Heart left ventricle (tissue), 16 donors: Measurements from ENCODE around the gene SLC25A1. TPM values are rescaled to one million over a fixed set of nuclear protein-coding genes. Genes with fewer than 3 reads are reported as not detected.

ENCODE experiments used
- ATAC-seq, 4 donors: fragments of 200-7000 bp; cut with Tn5 transposase; one replicate each; pipeline ENCODE4 v1.9.1; 2020 to 2022; ENCODE audit warnings: moderate library complexity in 4 of 4, mild to moderate bottlenecking in 3 of 4, moderate number of reproducible peaks in 1 of 4
- DNase-seq, 5 donors: peaks; one replicate each; pipeline ENCODE4 v3.0.0-alpha.2; 2020
- H3K27ac ChIP-seq, 12 donors: fragments of 200-600 bp; sonication (generic) in 4 of 12; one replicate each; pipeline versions ENCODE4 v1.5.0 to v1.8.0; 2016 to 2022; ENCODE audit warnings: mild to moderate bottlenecking in 2 of 12
- H3K27me3 ChIP-seq, 9 donors: fragments of 200-600 bp; sonication (generic) in 2 of 9; one replicate each; pipeline versions ENCODE4 v1.5.1 to v1.8.0; 2016 to 2022; ENCODE audit warnings: mild to moderate bottlenecking in 3 of 9
- H3K36me3 ChIP-seq, 9 donors: fragments of 200-600 bp; sonication (generic) in 2 of 9; one replicate each; pipeline versions ENCODE4 v1.5.0 to v1.8.0; 2018 to 2022; ENCODE audit warnings: mild to moderate bottlenecking in 2 of 9
- H3K4me1 ChIP-seq, 12 donors: fragments of 200-600 bp; sonication (generic) in 4 of 12; one replicate each; pipeline versions ENCODE4 v1.5.0 to v1.8.0; 2016 to 2022; ENCODE audit warnings: mild to moderate bottlenecking in 3 of 12
- H3K4me3 ChIP-seq, 12 donors: fragments of 200-600 bp; sonication (generic) in 4 of 12; one replicate each; pipeline versions ENCODE4 v1.5.0 to v1.8.0; 2017 to 2022; ENCODE audit warnings: mild to moderate bottlenecking in 9 of 12, moderate library complexity in 4 of 12
- H3K9me3 ChIP-seq, 12 donors: fragments of 200-600 bp; sonication (generic) in 4 of 12; one replicate each; pipeline versions ENCODE4 v1.5.0 to v1.8.0; 2016 to 2022; ENCODE audit warnings: mild to moderate bottlenecking in 1 of 12
- POLR2A ChIP-seq, 2 donors: fragments of 450-650 bp; IDR thresholded peaks; one replicate each; pipeline ENCODE4 v1.6.1; 2017; ENCODE audit warnings: antibody characterized with exemption in 2 of 2, mild to moderate bottlenecking in 2 of 2, moderate library complexity in 2 of 2
- WGBS, 4 donors: extraction: QIAGEN DNeasy Blood & Tissue Kit in 2 of 4; methylation state at CpG; one replicate each; pipeline versions ENCODE4 v1.1.5 to v1.1.7; 2013 to 2018; 5-methylcytosine and 5-hydroxymethylcytosine counted together
- intact Hi-C, 10 donors: fragments of 100-400 bp; cut with DNase I; formaldehyde crosslinking; loops; one replicate each; pipeline versions ENCODE4 v1.11.1 to v1.14.2; 2022
- polyA plus RNA-seq, 2 donors: library from polyadenylated mRNA; stranded (reverse); fragments of 200-250 nt; gene quantifications; one replicate each; pipeline ENCODE4 v1.2.3, GENCODE V29; 2013
- total RNA-seq, 9 donors: library from RNA; depleted of rRNA in 2 of 9; stranded (reverse); fragments of >200 nt in 2 of 9; fragmentation: NEBNext Ultra II Directional in 3 of 9; extraction: Animal tissue kit (Norgen Biotek cat#: 25700) in 3 of 9; gene quantifications; one replicate each; pipeline versions ENCODE4 v1.1.0 to v1.2.4, GENCODE V29; 2016 to 2023
- TF ChIP-seq, protein P1 (sequence below), 12 donors: fragments of 200-600 bp; sonication (generic) in 4 of 12; IDR thresholded peaks; one replicate each; pipeline versions ENCODE4 v1.5.0 to v1.8.0; 2018 to 2022; ENCODE audit warnings: antibody characterized with exemption in 12 of 12, mild to moderate bottlenecking in 5 of 12
- donor health status: ischemic (EF 13 %, LVEDD 7.1; RV severe dilation, severe dysfunction).
- donor health status: healthy with polysubstance abuse.
- donor health status: DM: no; HTN: yes; CAD: no.
- donor health status: DM: no; HTN: no; CAD: no.
- donor health status: ischemic (EF 25% LVEDD 6.9; RV normal size, moderate dysfunction).
- donor health status: ischemic (EF 25% LVEDD 5.7; RV mildly dilated, moderate dysfunction).
- donor health status: healthy.
- donor health status: DM: yes; HTN: yes; CAD: no.
- donor health status: ischemic (EF 35%, LVEDD 5.7; RV mildly dilated, moderate dysfunction).
- donor health status: nonischemic (EF 11% LVEDD 7.7; RV severe dilation, severe dysfunction).
- donor health status: DM: yes; HTN: yes; CAD: no.
- donor health status: PGD.
- donor health status: ischemic (EF 29% LVEDD 5.4; RV normal size, mild dysfunction).
- donor health status: nonischemic (EF 23%, LVEDD 6.1; RV moderate dilation, normal function).

SLC25A1 gene
- total and polyA plus RNA-seq, 11 donors: 16.1 to 35.8 (median 28.4) TPM

GRCh38 chr22:19223110-19223509 lies 44.6 kb upstream of the SLC25A1 start:
- intact Hi-C loops: loop anchor here in 2 of 10 donors (5.0 kb wide), 2 partner anchors 49 to 81 kb away; partner anchors contain the start of gene ESS2 (in 1 of the 2)
- H3K27me3 ChIP-seq: no peaks in the 10 kb centered on the region
- 90 to 93% (median 91%) methylated on average over 9 of the region's 9 CpGs for WGBS, 4 donors
- ATAC-seq (no peak), DNase-seq (no peak)
- peaks cover 0 to 73% (median 47%) of the 10 kb centered on the region in 9 donors for H3K36me3 ChIP-seq
- no peak overlapping the region for H3K4me3 ChIP-seq
- peaks cover 0 to 17% (median 7%) of the 10 kb centered on the region in 12 donors for H3K4me1 ChIP-seq
- TF ChIP-seq, protein P1, sequence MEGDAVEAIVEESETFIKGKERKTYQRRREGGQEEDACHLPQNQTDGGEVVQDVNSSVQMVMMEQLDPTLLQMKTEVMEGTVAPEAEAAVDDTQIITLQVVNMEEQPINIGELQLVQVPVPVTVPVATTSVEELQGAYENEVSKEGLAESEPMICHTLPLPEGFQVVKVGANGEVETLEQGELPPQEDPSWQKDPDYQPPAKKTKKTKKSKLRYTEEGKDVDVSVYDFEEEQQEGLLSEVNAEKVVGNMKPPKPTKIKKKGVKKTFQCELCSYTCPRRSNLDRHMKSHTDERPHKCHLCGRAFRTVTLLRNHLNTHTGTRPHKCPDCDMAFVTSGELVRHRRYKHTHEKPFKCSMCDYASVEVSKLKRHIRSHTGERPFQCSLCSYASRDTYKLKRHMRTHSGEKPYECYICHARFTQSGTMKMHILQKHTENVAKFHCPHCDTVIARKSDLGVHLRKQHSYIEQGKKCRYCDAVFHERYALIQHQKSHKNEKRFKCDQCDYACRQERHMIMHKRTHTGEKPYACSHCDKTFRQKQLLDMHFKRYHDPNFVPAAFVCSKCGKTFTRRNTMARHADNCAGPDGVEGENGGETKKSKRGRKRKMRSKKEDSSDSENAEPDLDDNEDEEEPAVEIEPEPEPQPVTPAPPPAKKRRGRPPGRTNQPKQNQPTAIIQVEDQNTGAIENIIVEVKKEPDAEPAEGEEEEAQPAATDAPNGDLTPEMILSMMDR (IDR thresholded peaks at IDR 0.05): no peak
- no peak for TF ChIP-seq POLR2A (IDR thresholded peaks at IDR 0.05)
- no peaks in the 10 kb centered on the region for H3K9me3 ChIP-seq
- no peak overlapping the region for H3K27ac ChIP-seq

- WGBS, 4 donors: 87 to 94% (median 91%) methylated on average over 11 of the region's 11 CpGs
- no peaks in the 10 kb centered on the region for H3K27me3 ChIP-seq
- DNase-seq (no peak), ATAC-seq (no peak)
- TF ChIP-seq POLR2A (IDR thresholded peaks at IDR 0.05): no peak
- TF ChIP-seq, protein P1 (IDR thresholded peaks at IDR 0.05): no peak
- intact Hi-C loops: loop anchor here in 2 of 10 donors (5.0 kb wide), 2 partner anchors 50 to 80 kb away; partner anchors contain the start of gene ESS2 (in 1 of the 2)
- peaks cover 2 to 24% (median 10%) of the 10 kb centered on the region in 12 donors for H3K4me1 ChIP-seq
- H3K27ac ChIP-seq: no peak overlapping the region
- peaks cover 0 to 68% (median 41%) of the 10 kb centered on the region in 9 donors for H3K36me3 ChIP-seq
- H3K4me3 ChIP-seq: no peak overlapping the region
- no peaks in the 10 kb centered on the region for H3K9me3 ChIP-seq
Observed at GRCh38 chr22:19222242-19223005, 43.9 kb upstream of the SLC25A1 start.

GRCh38 chr22:19220867-19221266 lies 42.3 kb upstream of the SLC25A1 start:
- no peak overlapping the region for H3K27ac ChIP-seq
- no peaks in the 10 kb centered on the region for H3K9me3 ChIP-seq
- H3K36me3 ChIP-seq: peaks cover 0 to 62% (median 38%) of the 10 kb centered on the region in 9 donors
- ATAC-seq (no peak), DNase-seq (no peak)
- no peak overlapping the region for H3K4me3 ChIP-seq
- 88 to 97% (median 89%) methylated on average over 3 of the region's 3 CpGs for WGBS, 4 donors
- TF ChIP-seq, protein P1 (IDR thresholded peaks at IDR 0.05): no peak
- TF ChIP-seq POLR2A (IDR thresholded peaks at IDR 0.05): no peak
- intact Hi-C loops: loop anchor here in 2 of 10 donors (5.0 kb wide), 2 partner anchors 51 to 79 kb away; partner anchors contain the start of gene ESS2 (in 1 of the 2)
- no peaks in the 10 kb centered on the region for H3K27me3 ChIP-seq
- peaks cover 2 to 24% (median 10%) of the 10 kb centered on the region in 12 donors for H3K4me1 ChIP-seq

- H3K36me3 ChIP-seq: peaks cover 0 to 61% (median 39%) of the 10 kb centered on the region in 9 donors
- peak in 2 of 5 donors; percentile 20 to 46 for DNase-seq
- intact Hi-C loops: loop anchor here in 4 of 10 donors (2.0 to 5.0 kb wide), 4 partner anchors 39 to 74 kb away; partner anchors contain the start of gene CLTCL1 (in 2 of the 4)
- ATAC-seq: peak; percentile 66 to 87 (median 84)
- H3K4me1 ChIP-seq: peaks cover 2 to 24% (median 10%) of the 10 kb centered on the region in 12 donors
- H3K4me3 ChIP-seq: no peak overlapping the region
- no peaks in the 10 kb centered on the region for H3K27me3 ChIP-seq
- peak overlapping the region in 11 of 12 donors; percentile 19 to 83 (median 63) for H3K27ac ChIP-seq
- WGBS, 4 donors: 39 to 52% (median 47%) methylated on average over 5 of the region's 5 CpGs
- H3K9me3 ChIP-seq: no peaks in the 10 kb centered on the region
- TF ChIP-seq, protein P1 (IDR thresholded peaks at IDR 0.05): no peak
- TF ChIP-seq POLR2A (IDR thresholded peaks at IDR 0.05): no peak
Observed at GRCh38 chr22:19218541-19219233, 40.2 kb upstream of the SLC25A1 start.
